Choroid plexus epithelial cell (primary cell): ENCODE results near the gene ERP29.
"Not testable (repeated sequence)": the region's sequence is repeated elsewhere in the genome, so short reads cannot be mapped to it uniquely, and the experiment has no call there.

Source experiments
- DNase-seq: peaks from one replicate; pipeline ENCODE4 v3.0.0-alpha.2; 2010; ENCODE audit warnings: low read depth
- H3K4me3 ChIP-seq: 2 replicates; pipeline ENCODE4 v1.5.1; 2011; ENCODE audit warnings: low read depth, mild to moderate bottlenecking, control low read depth, low read length, moderate library complexity
- TF ChIP-seq, protein P1 (sequence below): conservative IDR thresholded peaks from 2 replicates; pipeline ENCODE4 v1.5.1; 2011; ENCODE audit warnings: low read depth, mild to moderate bottlenecking, control low read depth, inconsistent platforms, low read length, moderate library complexity

ERP29 gene

DNA sequence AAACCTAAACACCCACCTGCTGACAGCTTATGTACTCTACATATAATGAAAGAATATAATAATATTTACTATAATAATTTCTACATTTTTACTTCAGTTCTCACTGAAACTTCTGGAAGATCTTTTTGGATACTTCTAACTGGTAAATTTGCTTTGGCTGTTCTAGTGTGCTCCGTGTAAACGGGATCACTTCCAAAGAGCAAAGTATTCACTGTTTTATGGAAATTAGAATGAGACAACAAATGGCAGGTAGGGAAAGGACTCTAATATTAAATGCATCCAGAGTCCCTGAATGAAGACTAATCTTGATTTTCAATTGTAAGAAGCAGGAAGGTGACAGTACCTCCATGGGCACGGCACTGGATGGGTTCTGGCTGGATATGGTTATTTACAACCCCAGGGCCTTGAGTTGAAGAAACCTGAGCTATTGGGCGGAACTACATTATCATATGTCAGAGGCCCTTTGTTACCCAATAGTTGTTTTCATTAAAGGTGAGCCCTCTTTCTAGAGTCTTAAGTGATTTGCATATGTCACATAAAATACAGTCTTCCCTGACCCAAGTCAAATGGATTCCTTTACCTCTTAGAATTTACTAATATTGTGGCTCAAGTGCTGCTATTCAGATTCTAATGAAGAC, 10.7 kb downstream of the ERP29 start:
- TF ChIP-seq, protein P1, sequence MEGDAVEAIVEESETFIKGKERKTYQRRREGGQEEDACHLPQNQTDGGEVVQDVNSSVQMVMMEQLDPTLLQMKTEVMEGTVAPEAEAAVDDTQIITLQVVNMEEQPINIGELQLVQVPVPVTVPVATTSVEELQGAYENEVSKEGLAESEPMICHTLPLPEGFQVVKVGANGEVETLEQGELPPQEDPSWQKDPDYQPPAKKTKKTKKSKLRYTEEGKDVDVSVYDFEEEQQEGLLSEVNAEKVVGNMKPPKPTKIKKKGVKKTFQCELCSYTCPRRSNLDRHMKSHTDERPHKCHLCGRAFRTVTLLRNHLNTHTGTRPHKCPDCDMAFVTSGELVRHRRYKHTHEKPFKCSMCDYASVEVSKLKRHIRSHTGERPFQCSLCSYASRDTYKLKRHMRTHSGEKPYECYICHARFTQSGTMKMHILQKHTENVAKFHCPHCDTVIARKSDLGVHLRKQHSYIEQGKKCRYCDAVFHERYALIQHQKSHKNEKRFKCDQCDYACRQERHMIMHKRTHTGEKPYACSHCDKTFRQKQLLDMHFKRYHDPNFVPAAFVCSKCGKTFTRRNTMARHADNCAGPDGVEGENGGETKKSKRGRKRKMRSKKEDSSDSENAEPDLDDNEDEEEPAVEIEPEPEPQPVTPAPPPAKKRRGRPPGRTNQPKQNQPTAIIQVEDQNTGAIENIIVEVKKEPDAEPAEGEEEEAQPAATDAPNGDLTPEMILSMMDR = no peak
- DNase-seq = no peak
- H3K4me3 ChIP-seq = no peak overlapping the region

DNA sequence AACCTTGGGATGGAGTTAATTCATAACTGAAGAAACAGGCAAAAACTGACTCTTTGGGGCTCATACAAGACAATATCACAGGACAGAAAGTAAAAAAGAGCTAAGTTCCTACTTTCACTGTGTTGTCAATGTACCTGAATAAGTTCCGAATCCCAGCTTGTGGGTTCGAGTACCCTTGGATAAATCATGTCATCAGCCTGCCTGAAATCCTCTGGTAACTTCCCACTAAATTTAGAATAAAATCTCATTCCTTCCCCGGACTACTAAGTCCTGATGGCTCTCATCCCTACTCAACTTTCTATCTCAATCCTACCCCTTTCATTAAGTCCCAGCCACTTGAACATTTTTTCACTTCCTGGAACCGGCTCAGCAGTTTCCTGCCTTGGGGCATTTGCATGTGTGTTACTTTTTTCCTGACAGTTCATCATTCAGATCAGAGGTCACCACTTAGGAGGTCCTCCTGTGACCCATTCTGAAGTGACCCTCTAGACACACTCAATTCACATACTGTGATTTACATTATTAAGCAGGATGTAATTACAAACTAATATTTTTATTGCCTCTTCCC, 12.7 kb downstream of the ERP29 start:
- TF ChIP-seq, protein P1 = no peak
- no peak overlapping the region for H3K4me3 ChIP-seq
- DNase-seq = peak; percentile 14

- H3K4me3 ChIP-seq = no peak overlapping the region
- TF ChIP-seq, protein P1 = no peak
- DNase-seq = no peak
Measured at GRCh38 chr12:112029301-112029700, 16.1 kb downstream of the ERP29 start.

- TF ChIP-seq, protein P1 = no peak
- DNase-seq = peak; percentile 13
- H3K4me3 ChIP-seq = no peak overlapping the region
Measured at GRCh38 chr12:112031472-112031871, 18.2 kb downstream of the ERP29 start.

DNA sequence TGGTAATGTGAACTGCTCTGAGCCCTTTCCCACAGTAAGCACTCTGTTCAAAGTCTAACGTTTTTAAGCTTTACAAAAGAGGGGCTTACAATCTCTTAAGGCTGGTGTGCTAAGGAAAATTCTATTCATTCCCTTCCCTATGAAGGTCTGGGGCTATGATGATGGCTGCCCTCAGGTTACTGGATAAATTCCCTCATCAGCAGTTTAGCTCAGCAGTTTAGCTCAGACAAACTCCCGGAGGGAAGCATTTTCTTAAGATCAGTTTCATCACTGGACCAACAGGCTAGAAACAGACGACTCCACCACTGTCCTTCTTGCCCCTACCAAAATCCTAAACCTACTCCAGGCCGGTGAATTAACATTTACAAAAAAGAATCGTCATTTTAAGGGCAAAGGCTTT, 19.1 kb downstream of the ERP29 start:
- TF ChIP-seq, protein P1 = no peak
- no peak for DNase-seq
- no peak overlapping the region for H3K4me3 ChIP-seq

GRCh38 chr12:112035219-112035785, 22.1 kb downstream of the ERP29 start:
- TF ChIP-seq, protein P1 = no peak
- H3K4me3 ChIP-seq = no peak overlapping the region
- DNase-seq = no peak

- H3K4me3 ChIP-seq, DNase-seq: not testable (repeated sequence)
Measured at GRCh38 chr12:112036614-112037013, 23.4 kb downstream of the ERP29 start.
